K562 (cell line): ENCODE data around the gene CDC25B. TPM values are rescaled to one million over a fixed set of nuclear protein-coding genes. Genes with fewer than 3 reads are reported as not detected.

ENCODE experiments used
- ASH1L ChIP-seq: fragments of 450-650 bp; IDR thresholded peaks from 2 replicates; pipeline ENCODE4 v1.6.1; 2018; ENCODE audit warnings: borderline replicate concordance, mild to moderate bottlenecking, low read depth; ENCODE audit not compliant: partially characterized antibody
- ESRRB ChIP-seq: fragments of 250-450 bp; sonication (Bioruptor Pico); IDR thresholded peaks from 2 replicates; pipeline ENCODE4 v1.5.0; 2020; ENCODE audit warnings: mild to moderate bottlenecking, moderate library complexity, borderline replicate concordance
- GATAD2B ChIP-seq: fragments of 450-650 bp; IDR thresholded peaks from 2 replicates; pipeline ENCODE4 v1.6.1; 2017; ENCODE audit warnings: mild to moderate bottlenecking, borderline replicate concordance
- JUND ChIP-seq, 2 experiments: IDR thresholded peaks; 2 replicates in 1 of 2; 3 replicates in 1 of 2; pipeline ENCODE4 v1.6.1; 2011; ENCODE audit warnings: borderline replicate concordance in 2 of 2, low read depth in 2 of 2, low read length in 2 of 2, improper control_type of control experiment in 1 of 2, missing biosample characterization in 1 of 2, missing genetic modification characterization in 1 of 2, missing genetic modification reagents in 1 of 2
- KDM1A ChIP-seq, 2 experiments: fragments of 450-650 bp; IDR thresholded peaks; 2 replicates each; pipeline ENCODE4 v1.6.1; 2016; ENCODE audit warnings: mild to moderate bottlenecking in 2 of 2
- RUNX1 ChIP-seq: sonication (generic); IDR thresholded peaks from 2 replicates; pipeline ENCODE4 v1.6.1; 2016; ENCODE audit warnings: antibody characterized with exemption, low read depth
- STAT6 ChIP-seq: sonication (generic); formaldehyde crosslinking; IDR thresholded peaks from 2 replicates; pipeline ENCODE4 v1.8.1; 2023; ENCODE audit warnings: mild to moderate bottlenecking, missing genetic modification reagents
- ZBTB49 ChIP-seq: sonication (generic); formaldehyde crosslinking; IDR thresholded peaks from 2 replicates; pipeline ENCODE4 v1.8.0; 2022; ENCODE audit warnings: missing genetic modification reagents, mild to moderate bottlenecking, borderline replicate concordance
- ZBTB8A ChIP-seq: fragments of 450-650 bp; IDR thresholded peaks from 2 replicates; pipeline ENCODE4 v1.6.1; 2018; ENCODE audit warnings: mild to moderate bottlenecking, moderate library complexity; ENCODE audit not compliant: partially characterized antibody
- ZFP1 ChIP-seq: fragments of 450-650 bp; formaldehyde crosslinking; IDR thresholded peaks from 2 replicates; pipeline ENCODE4 v1.4.0; 2020; ENCODE audit warnings: mild to moderate bottlenecking, mixed read lengths
- ZNF253 ChIP-seq: fragments of 250-450 bp; sonication (Bioruptor Pico); conservative IDR thresholded peaks from 2 replicates; pipeline ENCODE4 v1.6.1; 2021; ENCODE audit warnings: mild to moderate bottlenecking
- ZNF592 ChIP-seq: fragments of 450-650 bp; IDR thresholded peaks from 2 replicates; pipeline ENCODE4 v1.6.1; 2017; ENCODE audit warnings: antibody characterized with exemption, mild to moderate bottlenecking
- ZNF609 ChIP-seq: sonication (generic); formaldehyde crosslinking; IDR thresholded peaks from 2 replicates; pipeline ENCODE4 v1.8.1; 2023; ENCODE audit warnings: missing genetic modification reagents, mild to moderate bottlenecking, borderline replicate concordance
- polyA plus RNA-seq, 8 experiments: library from polyadenylated mRNA; depleted of rRNA in 4 of 8; stranded (reverse) in 5 of 8; unstranded in 3 of 8; fragments of >200 nt; fragmentation: Nextera tagmentation in 2 of 8; fragmentation: Illumina TruSeq in 1 of 8; extraction: Ambion mirVana in 2 of 8; extraction: Trizol in 1 of 8; gene quantifications; 2 replicates each; pipeline versions ENCODE4 v1.2.1 to v1.2.3, GENCODE V29; 2011 to 2014; ENCODE audit warnings: inconsistent platforms in 1 of 8, missing spikeins in 1 of 8
- total RNA-seq, 7 experiments: library from RNA; depleted of rRNA in 6 of 7; stranded (reverse); fragments of >200 nt in 6 of 7; fragmentation: Illumina TruSeq in 2 of 7; extraction: Trizol in 2 of 7; gene quantifications; 2 replicates each; pipeline versions ENCODE4 v1.2.1 to v1.2.3, GENCODE V29; 2011 to 2021; ENCODE audit warnings: low replicate concordance in 1 of 7

Gene CDC25B
- total and polyA plus RNA-seq, 9 of the 15 experiments (the other 6 are each of a cell fraction or from before 2014, with no cell fraction given) = 2.3 to 35.7 (median 9.5) TPM

- TF ChIP-seq STAT6 (CRISPR knock-in tag) = no peak
- TF ChIP-seq ZNF609 = no peak
- TF ChIP-seq ZBTB49 (CRISPR knock-in tag) = no peak
- peak; percentile 93 for TF ChIP-seq JUND (IDR thresholded peaks at IDR 0.05; ENCODE audit: borderline replicate concordance, low read depth, low read length)
- TF ChIP-seq JUND (tag; IDR thresholded peaks at IDR 0.05; ENCODE audit: borderline replicate concordance, low read depth, low read length) = peak; percentile 83; the same call in 1 of the 3 replicates
- no peak for TF ChIP-seq ZNF253 (CRISPR knock-in tag)
- no peak for TF ChIP-seq ZFP1 (CRISPR knock-in tag)
- no peak for TF ChIP-seq ZBTB8A
- peak; percentile 60; the same call in 1 of the 2 replicates for TF ChIP-seq GATAD2B
- TF ChIP-seq ESRRB (CRISPR knock-in tag) = no peak
- TF ChIP-seq KDM1A (IDR thresholded peaks at IDR 0.05) = peak in 1 of 2 experiments; percentile 11; a peak in 1 of 4 replicates
- peak; percentile 83 for TF ChIP-seq ZNF592
- no peak for TF ChIP-seq RUNX1
- TF ChIP-seq ASH1L = no peak
Observed at GRCh38 chr20:3843490-3843889, 47.4 kb downstream of the CDC25B start (continued).
